GM23338 (cell line): ENCODE results near the gene COX14. TPM values are rescaled to one million over a fixed set of nuclear protein-coding genes. Genes with fewer than 3 reads are reported as not detected.

Experiments used
- ATAC-seq: fragments of 200-7000 bp; cut with Tn5 transposase; 3 replicates; pipeline ENCODE4 v1.9.1; 2020
- DNase-seq: peaks from one replicate; pipeline ENCODE4 v3.0.0-alpha.2; 2015; ENCODE audit warnings: low spot score
- H2AFZ ChIP-seq: fragments of 200-600 bp; sonication (generic); 2 replicates; pipeline ENCODE4 v1.8.0; 2016; ENCODE audit warnings: antibody characterized with exemption, mild to moderate bottlenecking, moderate library complexity
- H3F3A ChIP-seq: fragments of 200-600 bp; sonication (generic); replicated peaks from 2 replicates; pipeline ENCODE4 v1.8.0; 2017; ENCODE audit warnings: antibody characterized with exemption, mixed run types, low read depth
- H3K27ac ChIP-seq: fragments of 200-600 bp; sonication (generic); 2 replicates; pipeline ENCODE4 v1.6.1; 2016; ENCODE audit warnings: low read depth
- H3K27me3 ChIP-seq: fragments of 200-600 bp; sonication (generic); 2 replicates; pipeline ENCODE4 v1.8.0; 2016; ENCODE audit warnings: mild to moderate bottlenecking, mixed run types, moderate library complexity; ENCODE audit not compliant: insufficient read depth
- H3K36me3 ChIP-seq: fragments of 200-600 bp; sonication (generic); 2 replicates; pipeline ENCODE4 v1.8.0; 2016; ENCODE audit warnings: mild to moderate bottlenecking; ENCODE audit not compliant: insufficient read depth
- H3K4me1 ChIP-seq: fragments of 200-600 bp; sonication (generic); 2 replicates; pipeline ENCODE4 v1.8.0; 2016; ENCODE audit warnings: mild to moderate bottlenecking, moderate library complexity; ENCODE audit not compliant: insufficient read depth
- H3K4me2 ChIP-seq: fragments of 200-600 bp; sonication (generic); 2 replicates; pipeline ENCODE4 v1.7.1; 2017; ENCODE audit warnings: mixed run types
- H3K4me3 ChIP-seq: fragments of 200-600 bp; sonication (generic); 2 replicates; pipeline ENCODE4 v1.6.1; 2016; ENCODE audit warnings: mixed run types
- H3K79me2 ChIP-seq: fragments of 200-600 bp; sonication (generic); replicated peaks from 2 replicates; pipeline ENCODE4 v1.8.0; 2017; ENCODE audit warnings: mild to moderate bottlenecking; ENCODE audit not compliant: insufficient read depth
- H3K9me2 ChIP-seq: fragments of 200-600 bp; sonication (generic); 2 replicates; pipeline ENCODE4 v1.8.0; 2017; ENCODE audit not compliant: insufficient read depth
- H4K20me1 ChIP-seq: fragments of 200-600 bp; sonication (generic); replicated peaks from 2 replicates; pipeline ENCODE4 v1.8.0; 2017; ENCODE audit warnings: mild to moderate bottlenecking; ENCODE audit not compliant: insufficient read depth
- H3K27ac Mint-ChIP-seq: 2 replicates; pipeline ENCODE4 v1.8.0; 2020; ENCODE audit warnings: inconsistent platforms, mild to moderate bottlenecking, moderate library complexity, mixed read lengths
- H3K27me3 Mint-ChIP-seq: 3 replicates; pipeline ENCODE4 v1.8.0; 2022; ENCODE audit warnings: low read depth, mild to moderate bottlenecking, moderate library complexity, mixed read lengths, inconsistent platforms; ENCODE audit not compliant: insufficient read depth, poor library complexity
- H3K36me3 Mint-ChIP-seq: 3 replicates; pipeline ENCODE4 v1.8.0; 2021; ENCODE audit warnings: low read depth, mild to moderate bottlenecking, inconsistent platforms, moderate library complexity, mixed read lengths
- H3K4me1 Mint-ChIP-seq: 3 replicates; pipeline ENCODE4 v1.8.0; 2020; ENCODE audit warnings: mild to moderate bottlenecking, inconsistent platforms, mixed read lengths
- H3K4me3 Mint-ChIP-seq: 3 replicates; pipeline ENCODE4 v1.8.0; 2021; ENCODE audit warnings: moderate library complexity, mild to moderate bottlenecking, inconsistent platforms, mixed read lengths
- H3K9me3 Mint-ChIP-seq: 3 replicates; pipeline ENCODE4 v1.8.0; 2020; ENCODE audit warnings: moderate library complexity, mild to moderate bottlenecking, inconsistent platforms, mixed read lengths
- CREB1 ChIP-seq: fragments of 250-450 bp; sonication (Bioruptor Pico); IDR thresholded peaks from 2 replicates; pipeline ENCODE4 v1.5.0; 2020; ENCODE audit warnings: low read depth, mild to moderate bottlenecking, moderate library complexity
- CTCF ChIP-seq, 2 experiments: fragments of 200-600 bp in 1 of 2; sonication (generic) in 1 of 2; conservative IDR thresholded peaks; 2 replicates each; pipeline versions ENCODE4 v1.5.1 to v1.6.1; 2016 to 2017; ENCODE audit warnings: antibody characterized with exemption in 2 of 2, low read depth in 2 of 2, mild to moderate bottlenecking in 2 of 2, moderate library complexity in 1 of 2
- ETS1 ChIP-seq: IDR thresholded peaks from 2 replicates; pipeline ENCODE4 v1.6.1; 2016; ENCODE audit warnings: antibody characterized with exemption
- EZH2 ChIP-seq: fragments of 200-600 bp; sonication (generic); IDR thresholded peaks from one replicate; pipeline ENCODE4 v1.8.0; 2017; ENCODE audit warnings: antibody characterized with exemption, mild to moderate bottlenecking, low read depth; ENCODE audit not compliant: unreplicated experiment
- EZH2phosphoT487 ChIP-seq: fragments of 200-600 bp; sonication (generic); IDR thresholded peaks from one replicate; pipeline ENCODE4 v1.8.1; 2018; ENCODE audit warnings: antibody characterized with exemption; ENCODE audit not compliant: unreplicated experiment
- JUNB ChIP-seq: IDR thresholded peaks from one replicate; pipeline ENCODE4 v1.6.1; 2016; ENCODE audit warnings: antibody characterized with exemption; ENCODE audit not compliant: unreplicated experiment
- NANOG ChIP-seq: IDR thresholded peaks from 2 replicates; pipeline ENCODE4 v1.6.1; 2016; ENCODE audit warnings: antibody characterized with exemption, borderline replicate concordance
- POLR2AphosphoS5 ChIP-seq: IDR thresholded peaks from 2 replicates; pipeline ENCODE4 v1.6.1; 2016; ENCODE audit warnings: antibody characterized with exemption, low read depth
- REST ChIP-seq: IDR thresholded peaks from one replicate; pipeline ENCODE4 v1.6.1; 2018; ENCODE audit warnings: antibody characterized with exemption; ENCODE audit not compliant: unreplicated experiment
- STAT1 ChIP-seq: IDR thresholded peaks from one replicate; pipeline ENCODE4 v1.6.1; 2016; ENCODE audit warnings: antibody characterized with exemption; ENCODE audit not compliant: unreplicated experiment
- ZNF114 ChIP-seq: fragments of 250-450 bp; sonication (Bioruptor Pico); IDR thresholded peaks from 2 replicates; pipeline ENCODE4 v1.5.0; 2020; ENCODE audit warnings: mild to moderate bottlenecking, moderate library complexity
- ZNF331 ChIP-seq: fragments of 250-450 bp; sonication (Bioruptor Pico); IDR thresholded peaks from 2 replicates; pipeline ENCODE4 v1.5.0; 2020; ENCODE audit warnings: low read depth, mild to moderate bottlenecking, moderate library complexity
- ZNF462 ChIP-seq: fragments of 250-450 bp; sonication (Bioruptor Pico); IDR thresholded peaks from 2 replicates; pipeline ENCODE4 v1.5.0; 2020; ENCODE audit warnings: mild to moderate bottlenecking, moderate library complexity
- polyA plus RNA-seq: library from polyadenylated mRNA; unstranded; fragments of >200 nt; fragmentation: Nextera tagmentation; extraction: Ambion mirVana; gene quantifications from 2 replicates; pipeline ENCODE4 v1.2.1, GENCODE V29; 2016
- total RNA-seq: library from RNA; depleted of rRNA; stranded (reverse); fragments of >200 nt; shearing (Covaris generic); gene quantifications from 2 replicates; pipeline ENCODE4 v1.2.3, GENCODE V29; 2014

Gene COX14
- total and polyA plus RNA-seq, 2 experiments from 2014 or later, result 43.7 to 73.5 TPM

GRCh38 chr12:50105913-50106450 lies 6.1 kb upstream of the COX14 start:
- H4K20me1 ChIP-seq, result no peaks in the 10 kb centered on the region
- Mint-ChIP-seq H3K4me1 (peaks cover 42% of the 10 kb centered on the region), H3K36me3 (peaks cover 7% of the 10 kb centered on the region; the same call in 2 of the 3 replicates), H3K27ac (no peak overlapping the region), H3K9me3 (no peaks in the 10 kb centered on the region), H3K27me3 (peaks cover 6% of the 10 kb centered on the region), H3K4me3 (no peak overlapping the region; the same call in 2 of the 3 replicates)
- no peaks in the 10 kb centered on the region for H3K27me3 ChIP-seq
- peaks cover 12% of the 10 kb centered on the region; the same call in 1 of the 2 replicates for H3F3A ChIP-seq
- H3K4me1 ChIP-seq, result peaks cover 22% of the 10 kb centered on the region; the same call in 1 of the 2 replicates
- H3K27ac ChIP-seq, result no peak overlapping the region
- DNase-seq (no peak), ATAC-seq (no peak)
- TF ChIP-seq JUNB (no peak), EZH2phosphoT487 (no peak), EZH2 (no peak), CREB1 (CRISPR knock-in tag) (no peak), STAT1 (no peak), ZNF114 (no peak), REST (no peak), ZNF331 (CRISPR knock-in tag) (no peak), POLR2AphosphoS5 (no peak), NANOG (no peak), ETS1 (no peak), ZNF462 (CRISPR knock-in tag) (no peak), CTCF (conservative IDR thresholded peaks at IDR 0.05; ENCODE audit: low read depth in 2 of 2) (no peak)
- no peak overlapping the region for H2AFZ ChIP-seq
- no peak overlapping the region for H3K4me3 ChIP-seq
- no peaks in the 10 kb centered on the region for H3K36me3 ChIP-seq
- no peaks in the 10 kb centered on the region for H3K9me2 ChIP-seq
- no peaks in the 10 kb centered on the region for H3K79me2 ChIP-seq
- no peak overlapping the region for H3K4me2 ChIP-seq
